Measurements from ENCODE around the gene TNPO1.
"Not testable (repeated sequence)": the region's sequence is repeated elsewhere in the genome, so short reads cannot be mapped to it uniquely, and the experiment has no call there.

TNPO1 gene

DNA sequence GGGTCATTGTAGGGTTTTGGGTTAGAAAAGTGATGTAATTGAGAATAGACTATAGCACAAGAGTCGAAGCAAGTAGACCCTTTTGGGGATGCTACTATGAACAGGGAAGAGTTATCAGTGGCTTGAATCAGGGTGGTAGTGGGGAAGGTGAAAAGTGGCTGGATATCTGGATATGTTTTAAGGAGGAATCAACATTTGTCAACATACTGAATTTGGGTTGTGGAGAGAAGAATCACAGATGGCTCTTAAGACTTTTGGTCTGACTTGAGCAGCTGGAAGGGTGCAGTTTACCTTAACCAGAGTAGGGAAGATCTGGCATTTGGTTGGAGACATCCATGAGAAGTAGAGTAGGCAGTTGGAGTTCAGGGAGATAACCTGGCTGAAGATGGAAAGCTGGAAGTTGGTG, 100.9 kb downstream of the TNPO1 start:
- H3K9ac ChIP-seq (ENCODE audit: low read length): no peak overlapping the region
- H3K27me3 ChIP-seq (ENCODE audit: control insufficient read depth, insufficient read depth, low read length): no peaks in the 10 kb centered on the region
- no peak overlapping the region for H3K4me3 ChIP-seq (ENCODE audit: low read length)
- no peaks in the 10 kb centered on the region for H3K36me3 ChIP-seq (ENCODE audit: control insufficient read depth, insufficient read depth, low read length)
- no peaks in the 10 kb centered on the region for H3K9me3 ChIP-seq (ENCODE audit: control insufficient read depth, low read length)
- no peaks in the 10 kb centered on the region for H3K4me1 ChIP-seq (ENCODE audit: control insufficient read depth, insufficient read depth, low read length)

DNA sequence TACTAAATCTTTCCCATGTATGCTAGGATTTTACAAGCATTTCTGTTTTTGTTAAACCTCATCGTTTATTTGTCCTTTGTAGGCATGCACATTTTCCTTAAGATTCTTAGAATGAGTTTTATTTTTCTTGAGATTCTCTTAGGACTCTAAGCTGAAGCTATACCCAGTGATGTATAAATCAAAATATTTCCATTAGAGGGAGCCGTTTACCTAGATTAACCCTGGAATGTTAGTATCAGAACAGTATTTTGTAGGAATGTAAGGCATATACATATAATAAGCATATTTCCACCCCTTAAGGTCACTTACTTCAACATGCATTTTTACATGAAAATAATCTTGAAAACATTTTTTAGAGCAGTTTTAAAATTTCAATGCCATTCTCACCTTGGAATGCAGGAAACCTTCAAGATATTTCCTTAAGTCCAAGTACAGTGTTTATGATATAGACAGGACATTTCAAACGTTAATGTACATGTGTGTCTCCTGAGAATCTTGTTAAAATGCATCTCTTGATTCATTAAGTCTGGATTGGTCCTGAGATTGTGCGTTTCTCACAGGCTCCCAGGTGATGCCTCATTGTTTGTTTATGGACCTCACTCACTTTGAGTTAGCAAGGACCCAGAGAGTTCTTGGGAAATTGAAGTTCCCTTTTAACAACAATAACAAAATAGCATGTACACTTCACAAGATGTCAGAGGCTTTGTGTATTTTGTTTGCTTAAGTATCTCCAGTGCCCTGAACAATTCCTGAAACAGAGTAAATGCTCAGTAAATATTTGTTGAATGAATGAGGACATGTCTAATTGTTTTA, 104.4 kb downstream of the TNPO1 start:
- no peak overlapping the region for H3K9ac ChIP-seq (ENCODE audit: low read length)
- no peak overlapping the region for H3K4me3 ChIP-seq (ENCODE audit: low read length)
- H3K4me1 ChIP-seq (ENCODE audit: control insufficient read depth, insufficient read depth, low read length): no peaks in the 10 kb centered on the region
- H3K27me3 ChIP-seq (ENCODE audit: control insufficient read depth, insufficient read depth, low read length): no peaks in the 10 kb centered on the region
- H3K9me3 ChIP-seq (ENCODE audit: control insufficient read depth, low read length): no peaks in the 10 kb centered on the region
- H3K36me3 ChIP-seq (ENCODE audit: control insufficient read depth, insufficient read depth, low read length): no peaks in the 10 kb centered on the region

GRCh38 chr5:72921886-72922285, 105.4 kb downstream of the TNPO1 start:
- Histone ChIP-seq H3K36me3 (ENCODE audit: control insufficient read depth, insufficient read depth, low read length) (no peaks in the 10 kb centered on the region), H3K9ac (ENCODE audit: low read length) (no peak overlapping the region), H3K9me3 (ENCODE audit: control insufficient read depth, low read length) (no peaks in the 10 kb centered on the region), H3K27me3 (ENCODE audit: control insufficient read depth, insufficient read depth, low read length) (no peaks in the 10 kb centered on the region), H3K4me3 (ENCODE audit: low read length) (no peak overlapping the region), H3K4me1 (ENCODE audit: control insufficient read depth, insufficient read depth, low read length) (no peaks in the 10 kb centered on the region)

DNA sequence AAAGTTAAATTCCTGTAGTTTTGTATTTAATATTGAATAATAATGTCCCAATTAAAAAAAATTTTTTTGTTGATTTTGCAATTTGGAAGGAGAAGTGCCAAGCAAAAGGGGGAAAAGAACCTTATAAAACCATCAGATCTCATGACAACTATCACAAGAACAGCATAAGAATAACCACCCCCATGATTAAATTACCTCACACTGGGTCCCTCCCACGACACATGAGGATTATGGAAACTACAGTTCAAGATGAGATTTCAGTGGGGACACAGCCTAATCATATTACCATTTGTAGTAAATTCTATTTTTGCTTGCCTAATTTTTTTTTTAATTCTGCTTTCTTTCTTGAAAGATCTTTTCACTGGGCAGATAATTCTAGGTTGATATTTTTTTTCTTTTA, 106.0 kb downstream of the TNPO1 start:
- no peaks in the 10 kb centered on the region for H3K36me3 ChIP-seq (ENCODE audit: control insufficient read depth, insufficient read depth, low read length)
- no peaks in the 10 kb centered on the region for H3K27me3 ChIP-seq (ENCODE audit: control insufficient read depth, insufficient read depth, low read length)
- no peaks in the 10 kb centered on the region for H3K4me1 ChIP-seq (ENCODE audit: control insufficient read depth, insufficient read depth, low read length)
- H3K9me3 ChIP-seq (ENCODE audit: control insufficient read depth, low read length): no peaks in the 10 kb centered on the region
- H3K9ac ChIP-seq (ENCODE audit: low read length): no peak overlapping the region
- H3K4me3 ChIP-seq (ENCODE audit: low read length): no peak overlapping the region

GRCh38 chr5:72925336-72926010, 109.0 kb downstream of the TNPO1 start:
- no peaks in the 10 kb centered on the region for H3K36me3 ChIP-seq (ENCODE audit: control insufficient read depth, insufficient read depth, low read length)
- H3K4me1 ChIP-seq (ENCODE audit: control insufficient read depth, insufficient read depth, low read length): no peaks in the 10 kb centered on the region
- no peaks in the 10 kb centered on the region for H3K9me3 ChIP-seq (ENCODE audit: control insufficient read depth, low read length)
- H3K4me3 ChIP-seq (ENCODE audit: low read length): no peak overlapping the region
- no peak overlapping the region for H3K9ac ChIP-seq (ENCODE audit: low read length)
- H3K27me3 ChIP-seq (ENCODE audit: control insufficient read depth, insufficient read depth, low read length): no peaks in the 10 kb centered on the region

- H3K36me3 ChIP-seq (ENCODE audit: control insufficient read depth, insufficient read depth, low read length); H3K4me1 ChIP-seq (ENCODE audit: control insufficient read depth, insufficient read depth, low read length); H3K27me3 ChIP-seq (ENCODE audit: control insufficient read depth, insufficient read depth, low read length); H3K9ac ChIP-seq (ENCODE audit: low read length); H3K9me3 ChIP-seq (ENCODE audit: control insufficient read depth, low read length); H3K4me3 ChIP-seq (ENCODE audit: low read length): not testable (repeated sequence)
Observed at GRCh38 chr5:72932686-72933085, 116.2 kb downstream of the TNPO1 start.

DNA sequence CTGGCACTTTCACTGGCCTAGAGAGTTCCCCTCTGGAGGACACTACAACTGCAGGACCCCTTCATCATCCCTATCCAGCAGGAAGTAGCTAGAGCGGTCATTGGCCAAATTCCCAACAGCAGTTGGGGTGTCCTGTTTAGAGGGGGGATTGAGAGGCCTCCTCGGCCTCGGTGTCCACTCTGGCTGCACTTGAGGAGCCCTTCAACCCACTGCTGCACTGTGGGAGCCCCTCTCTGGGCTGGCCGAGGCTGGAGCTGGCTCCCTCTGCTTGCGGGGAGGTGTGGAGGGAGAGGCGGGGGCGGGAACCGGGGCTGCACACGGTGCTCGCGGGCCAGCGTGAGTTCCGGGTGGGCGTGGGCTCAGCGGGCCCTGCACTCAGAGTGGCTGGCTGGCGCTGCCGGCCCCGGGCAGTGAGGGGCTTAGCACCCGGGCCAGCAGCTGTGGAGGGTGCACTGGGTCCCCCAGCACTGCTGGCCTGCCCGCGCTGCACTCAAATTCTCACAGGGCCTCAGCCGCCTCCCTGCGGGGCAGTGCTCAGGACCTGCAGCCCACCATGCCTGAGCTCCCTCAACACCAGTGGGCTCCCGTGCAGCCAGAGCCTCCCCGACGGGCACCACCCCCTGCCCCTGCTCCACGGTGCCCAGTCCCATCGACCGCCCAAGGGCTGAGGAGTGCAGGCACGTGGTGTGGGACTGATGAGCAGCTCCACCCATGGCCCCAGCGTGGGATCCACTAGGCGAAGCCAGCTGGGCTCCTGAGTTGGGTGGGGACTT, 118.7 kb downstream of the TNPO1 start:
- H3K9ac ChIP-seq (ENCODE audit: low read length); H3K27me3 ChIP-seq (ENCODE audit: control insufficient read depth, insufficient read depth, low read length); H3K4me3 ChIP-seq (ENCODE audit: low read length); H3K4me1 ChIP-seq (ENCODE audit: control insufficient read depth, insufficient read depth, low read length); H3K36me3 ChIP-seq (ENCODE audit: control insufficient read depth, insufficient read depth, low read length); H3K9me3 ChIP-seq (ENCODE audit: control insufficient read depth, low read length): not testable (repeated sequence)

GRCh38 chr5:72936893-72937292, 120.4 kb downstream of the TNPO1 start:
- no peak overlapping the region for H3K4me3 ChIP-seq (ENCODE audit: low read length)
- no peaks in the 10 kb centered on the region for H3K9me3 ChIP-seq (ENCODE audit: control insufficient read depth, low read length)
- H3K36me3 ChIP-seq (ENCODE audit: control insufficient read depth, insufficient read depth, low read length): no peaks in the 10 kb centered on the region
- H3K27me3 ChIP-seq (ENCODE audit: control insufficient read depth, insufficient read depth, low read length): no peaks in the 10 kb centered on the region
- H3K9ac ChIP-seq (ENCODE audit: low read length): no peak overlapping the region
- H3K4me1 ChIP-seq (ENCODE audit: control insufficient read depth, insufficient read depth, low read length): no peaks in the 10 kb centered on the region

- no peaks in the 10 kb centered on the region for H3K27me3 ChIP-seq (ENCODE audit: control insufficient read depth, insufficient read depth, low read length)
- no peaks in the 10 kb centered on the region for H3K9me3 ChIP-seq (ENCODE audit: control insufficient read depth, low read length)
- H3K36me3 ChIP-seq (ENCODE audit: control insufficient read depth, insufficient read depth, low read length): no peaks in the 10 kb centered on the region
- H3K4me1 ChIP-seq (ENCODE audit: control insufficient read depth, insufficient read depth, low read length): no peaks in the 10 kb centered on the region
- H3K9ac ChIP-seq (ENCODE audit: low read length): no peak overlapping the region
- no peak overlapping the region for H3K4me3 ChIP-seq (ENCODE audit: low read length)
Observed at GRCh38 chr5:72937517-72938061, 121.1 kb downstream of the TNPO1 start.

DNA sequence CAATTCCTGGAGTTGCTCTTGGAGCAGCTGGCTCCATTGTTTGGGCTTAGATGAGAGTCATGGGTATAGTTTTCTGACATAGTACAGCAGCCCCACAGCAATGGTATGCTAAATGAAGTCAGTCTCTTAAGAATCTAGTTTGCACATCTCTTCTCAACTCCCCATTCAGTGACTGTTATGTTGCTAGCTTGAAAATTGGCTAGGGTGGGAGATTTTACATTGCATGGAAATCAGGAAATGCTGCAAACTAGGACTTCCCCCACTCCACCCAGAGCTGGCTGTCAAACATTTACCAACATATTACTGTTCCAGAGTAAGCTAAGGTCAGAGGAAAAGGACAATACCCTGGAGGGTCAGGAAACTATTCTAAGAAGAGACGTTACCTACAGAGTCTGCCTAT, 121.7 kb downstream of the TNPO1 start:
- Histone ChIP-seq H3K9ac (ENCODE audit: low read length) (no peak overlapping the region), H3K4me3 (ENCODE audit: low read length) (no peak overlapping the region), H3K9me3 (ENCODE audit: control insufficient read depth, low read length) (no peaks in the 10 kb centered on the region), H3K4me1 (ENCODE audit: control insufficient read depth, insufficient read depth, low read length) (no peaks in the 10 kb centered on the region), H3K27me3 (ENCODE audit: control insufficient read depth, insufficient read depth, low read length) (no peaks in the 10 kb centered on the region), H3K36me3 (ENCODE audit: control insufficient read depth, insufficient read depth, low read length) (no peaks in the 10 kb centered on the region)

DNA sequence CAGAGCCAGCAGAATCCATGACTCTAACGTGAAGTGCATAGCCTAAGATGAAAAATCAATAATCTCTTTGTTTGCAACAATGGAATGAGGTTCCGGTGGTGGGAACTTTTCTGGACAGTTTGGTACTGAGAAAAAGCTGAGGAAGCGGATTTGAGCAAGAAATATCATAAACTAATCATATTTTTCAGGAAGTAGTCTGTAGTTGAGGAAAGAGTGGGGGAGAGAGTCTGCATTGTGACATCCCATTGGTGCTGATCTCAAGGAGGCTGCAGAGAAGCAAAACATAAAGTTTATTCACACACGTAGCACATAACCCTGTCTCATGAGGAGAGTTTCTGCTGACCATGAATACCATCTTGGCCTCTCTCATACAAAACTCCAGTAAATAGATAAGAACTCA, 123.6 kb downstream of the TNPO1 start:
- Histone ChIP-seq H3K36me3 (ENCODE audit: control insufficient read depth, insufficient read depth, low read length) (no peaks in the 10 kb centered on the region), H3K9ac (ENCODE audit: low read length) (no peak overlapping the region)

DNA sequence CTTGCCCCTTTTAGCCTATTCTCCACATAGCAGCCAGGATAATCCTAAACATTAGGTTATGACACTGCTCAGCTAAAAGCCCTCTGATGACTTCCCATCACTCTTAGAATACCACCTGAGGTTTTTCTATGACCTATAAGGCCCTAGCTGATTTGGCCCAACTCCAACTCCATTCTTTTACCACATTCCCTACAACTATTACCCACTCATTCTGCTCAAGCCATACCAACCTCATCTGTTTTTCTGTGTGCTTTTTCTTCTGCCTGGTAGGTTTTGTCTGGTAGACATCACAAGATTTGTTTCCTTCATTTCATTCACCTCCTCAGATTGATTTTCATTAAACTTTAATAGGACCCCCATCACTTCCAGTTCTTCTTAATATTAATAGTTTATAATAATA, 126.8 kb downstream of the TNPO1 start:
- no peaks in the 10 kb centered on the region for H3K4me1 ChIP-seq (ENCODE audit: control insufficient read depth, insufficient read depth, low read length)
- H3K9ac ChIP-seq (ENCODE audit: low read length): no peak overlapping the region
- no peak overlapping the region for H3K4me3 ChIP-seq (ENCODE audit: low read length)
- H3K9me3 ChIP-seq (ENCODE audit: control insufficient read depth, low read length): no peaks in the 10 kb centered on the region
- H3K36me3 ChIP-seq (ENCODE audit: control insufficient read depth, insufficient read depth, low read length): no peaks in the 10 kb centered on the region
- no peaks in the 10 kb centered on the region for H3K27me3 ChIP-seq (ENCODE audit: control insufficient read depth, insufficient read depth, low read length)

More for the DNA sequence above, 123.6 kb downstream of the TNPO1 start:
- Histone ChIP-seq H3K4me1 (ENCODE audit: control insufficient read depth, insufficient read depth, low read length) (no peaks in the 10 kb centered on the region), H3K4me3 (ENCODE audit: low read length) (no peak overlapping the region), H3K27me3 (ENCODE audit: control insufficient read depth, insufficient read depth, low read length) (no peaks in the 10 kb centered on the region), H3K9me3 (ENCODE audit: control insufficient read depth, low read length) (no peaks in the 10 kb centered on the region)

All from mucosa of stomach (tissue), 1 donor.